B cell (primary cell): ENCODE data around the gene SCAMP5. TPM values are rescaled to one million over a fixed set of nuclear protein-coding genes. Genes with fewer than 3 reads are reported as not detected.

Experiments
- ATAC-seq: fragments of 200-7000 bp; cut with Tn5 transposase; one replicate; pipeline ENCODE4 v1.10.0; 2021; ENCODE audit warnings: low read depth, mild to moderate bottlenecking, moderate number of reproducible peaks, moderate library complexity
- CTCF ChIA-PET: fragments of 350-600 bp; sonication (Branson Sonifier 250); formaldehyde crosslinking; loops from one replicate; lab custom pipeline; 2021; ENCODE audit warnings: antibody characterized with exemption, inconsistent platforms; lab: Charles Lee
- POLR2A ChIA-PET: fragments of 350-600 bp; sonication (Branson Sonifier 250); formaldehyde crosslinking; loops from one replicate; lab custom pipeline; 2021; ENCODE audit warnings: antibody characterized with exemption; lab: Charles Lee
- DNase-seq: peaks from one replicate; pipeline ENCODE4 v3.0.0; 2013
- H2AFZ ChIP-seq: 2 replicates; pipeline ENCODE4 v1.6.1; 2012; ENCODE audit warnings: mild to moderate bottlenecking, low read depth, low read length; ENCODE audit not compliant: insufficient read depth, poor library complexity, severe bottlenecking
- H3K27ac ChIP-seq, 2 donors: 1 replicate in 1 of 2; 2 replicates in 1 of 2; pipeline ENCODE4 v1.5.1; 2012 to 2013; ENCODE audit warnings: low read length in 2 of 2, mild to moderate bottlenecking in 2 of 2, moderate library complexity in 1 of 2
- H3K27me3 ChIP-seq, 4 experiments: fragments of 200-600 bp in 1 of 4; sonication (generic) in 1 of 4; replicated peaks in 1 of 4; 1 replicate in 2 of 4; 2 replicates in 2 of 4; pipeline versions ENCODE4 v1.6.1 to v1.7.0; 2013 to 2016; ENCODE audit warnings: low read length in 3 of 4, mild to moderate bottlenecking in 2 of 4, mixed read lengths in 1 of 4, moderate library complexity in 1 of 4; ENCODE audit not compliant: insufficient read depth in 4 of 4, control insufficient read depth in 3 of 4; ENCODE audit errors: control extremely low read depth in 1 of 4
- H3K36me3 ChIP-seq, 2 experiments: replicated peaks in 1 of 2; 1 replicate in 1 of 2; 2 replicates in 1 of 2; pipeline versions ENCODE4 v1.6.1 to v1.7.1; 2013; ENCODE audit warnings: low read length in 1 of 2; ENCODE audit not compliant: insufficient read depth in 2 of 2, control insufficient read depth in 1 of 2; ENCODE audit errors: control extremely low read depth in 1 of 2, extremely low read depth in 1 of 2
- H3K4me1 ChIP-seq, 2 donors: fragments of 200-600 bp in 1 of 2; sonication (generic) in 1 of 2; 1 replicate in 1 of 2; 2 replicates in 1 of 2; pipeline versions ENCODE4 v1.5.1 to v1.6.1; 2013 to 2017; ENCODE audit warnings: low read length in 2 of 2; ENCODE audit not compliant: control insufficient read depth in 2 of 2, insufficient read depth in 2 of 2
- H3K4me2 ChIP-seq: replicated peaks from 2 replicates; pipeline ENCODE3; 2012; ENCODE audit warnings: mild to moderate bottlenecking, low read depth, low read length; ENCODE audit not compliant: poor library complexity, severe bottlenecking
- H3K4me3 ChIP-seq, 5 experiments: fragments of 200-600 bp in 1 of 5; sonication (generic) in 1 of 5; 1 replicate in 3 of 5; 2 replicates in 2 of 5; pipeline versions ENCODE4 v1.5.1 to v1.7.0; 2011 to 2016; ENCODE audit warnings: low read length in 4 of 5, mild to moderate bottlenecking in 4 of 5, low read depth in 2 of 5, control low read depth in 1 of 5, moderate library complexity in 1 of 5; ENCODE audit not compliant: insufficient read depth in 1 of 5; ENCODE audit errors: control extremely low read depth in 1 of 5, extremely low read depth in 1 of 5
- H3K79me2 ChIP-seq: fragments of 200-600 bp; sonication (generic); one replicate; pipeline ENCODE4 v1.6.0; 2016; ENCODE audit warnings: low read length; ENCODE audit not compliant: control insufficient read depth, insufficient read depth
- H3K9ac ChIP-seq: fragments of 200-600 bp; sonication (generic); 2 replicates; pipeline ENCODE4 v1.6.1; 2017; ENCODE audit warnings: mild to moderate bottlenecking, low read length, moderate library complexity
- H3K9me3 ChIP-seq, 3 donors: one replicate each; pipeline versions ENCODE4 v1.6.1 to v1.7.1; 2013; ENCODE audit warnings: low read length in 2 of 3; ENCODE audit not compliant: control insufficient read depth in 2 of 3, insufficient read depth in 1 of 3; ENCODE audit errors: control extremely low read depth in 1 of 3
- H4K20me1 ChIP-seq: 2 replicates; pipeline ENCODE4 v1.6.0; 2012; ENCODE audit warnings: mild to moderate bottlenecking, low read length; ENCODE audit not compliant: insufficient read depth, control insufficient read depth, poor library complexity, severe bottlenecking
- H3K27ac Mint-ChIP-seq: one replicate; pipeline ENCODE4 v1.8.0; 2021; ENCODE audit warnings: mixed read lengths
- H3K27me3 Mint-ChIP-seq: one replicate; pipeline ENCODE4 v1.8.0; 2021; ENCODE audit warnings: mixed read lengths
- H3K4me1 Mint-ChIP-seq: one replicate; pipeline ENCODE4 v1.8.0; 2021; ENCODE audit warnings: mixed read lengths
- H3K4me3 Mint-ChIP-seq: one replicate; pipeline ENCODE4 v1.8.0; 2021; ENCODE audit warnings: mixed read lengths
- H3K9me3 Mint-ChIP-seq: one replicate; pipeline ENCODE4 v1.8.0; 2022; ENCODE audit warnings: mixed read lengths; ENCODE audit not compliant: insufficient read depth
- CTCF ChIP-seq: fragments of 200-600 bp; IDR thresholded peaks from one replicate; pipeline ENCODE4 v1.8.0; 2022; ENCODE audit warnings: antibody characterized with exemption, mild to moderate bottlenecking
- EZH2 ChIP-seq: IDR thresholded peaks from 2 replicates; pipeline ENCODE4 v1.6.1; 2012; ENCODE audit warnings: borderline replicate concordance, low read depth, mild to moderate bottlenecking, moderate library complexity, low read length; ENCODE audit not compliant: insufficient read depth, poor library complexity, severe bottlenecking
- WGBS: methylation state at CpG from one replicate; pipeline ENCODE4 v1.1.5; 2013; ENCODE audit warnings: missing lambda C conversion rate; ENCODE audit not compliant: insufficient coverage; 5-methylcytosine and 5-hydroxymethylcytosine counted together
- intact Hi-C: fragments of 100-400 bp; cut with micrococcal nuclease; formaldehyde crosslinking; loops from one replicate; pipeline ENCODE4 v1.10.0; 2022
- polyA plus RNA-seq: library from polyadenylated mRNA; depleted of rRNA; stranded (reverse); fragments of >200 nt; gene quantifications from 2 replicates; pipeline ENCODE4 v1.2.3, GENCODE V29; 2012
- total RNA-seq, 2 donors: library from RNA; stranded (reverse); fragments of 120-200 nt in 1 of 2; gene quantifications; 1 replicate in 1 of 2; 2 replicates in 1 of 2; pipeline versions ENCODE4 v1.2.3 to v1.2.4, GENCODE V29; 2013 to 2022

Gene SCAMP5
- total and polyA plus RNA-seq, 2 donors (not counting 1 experiment from before 2014, with no cell fraction given), result 0.59 to 3.4 TPM

- ATAC-seq, result no peak
- CTCF ChIA-PET, result interaction anchor here (2.6 to 12.1 kb wide), 3 partner anchors 8 to 171 kb away, joined by 14 to 251 read pairs (median 19); partner anchors contain the start of gene C15orf39
- H3K27ac Mint-ChIP-seq, result no peak overlapping the region
Observed at GRCh38 chr15:75036212-75036616, 40.9 kb downstream of the SCAMP5 start.

More at GRCh38 chr15:75036212-75036616, 40.9 kb downstream of the SCAMP5 start:
- POLR2A ChIA-PET, result no interaction called here
- Mint-ChIP-seq H3K4me3 (no peak overlapping the region), H3K9me3 (no peaks in the 10 kb centered on the region), H3K4me1 (peaks cover 12% of the 10 kb centered on the region), H3K27me3 (no peaks in the 10 kb centered on the region)
- Histone ChIP-seq H3K4me2 (no peak overlapping the region), H3K36me3 (no peaks in the 10 kb centered on the region), H3K79me2 (peaks cover 6% of the 10 kb centered on the region), H3K4me3 (no peak overlapping the region), H3K4me1 (peaks cover 7 to 13% of the 10 kb centered on the region in 2 donors), H4K20me1 (no peaks in the 10 kb centered on the region), H3K9me3 (no peaks in the 10 kb centered on the region), H3K27me3 (peaks cover 0 to 2% (median 0%) of the 10 kb centered on the region in 4 experiments), H3K27ac (no peak overlapping the region), H3K9ac (no peak overlapping the region), H2AFZ (no peak overlapping the region)
- no peak for DNase-seq
- no CpG with 5 or more reads among the region's 2 CpGs for WGBS
- intact Hi-C loops, result no loop called here
- no peak for TF ChIP-seq CTCF
- no peak for TF ChIP-seq EZH2
